Measurements from ENCODE around the gene IRF1.

DNA sequence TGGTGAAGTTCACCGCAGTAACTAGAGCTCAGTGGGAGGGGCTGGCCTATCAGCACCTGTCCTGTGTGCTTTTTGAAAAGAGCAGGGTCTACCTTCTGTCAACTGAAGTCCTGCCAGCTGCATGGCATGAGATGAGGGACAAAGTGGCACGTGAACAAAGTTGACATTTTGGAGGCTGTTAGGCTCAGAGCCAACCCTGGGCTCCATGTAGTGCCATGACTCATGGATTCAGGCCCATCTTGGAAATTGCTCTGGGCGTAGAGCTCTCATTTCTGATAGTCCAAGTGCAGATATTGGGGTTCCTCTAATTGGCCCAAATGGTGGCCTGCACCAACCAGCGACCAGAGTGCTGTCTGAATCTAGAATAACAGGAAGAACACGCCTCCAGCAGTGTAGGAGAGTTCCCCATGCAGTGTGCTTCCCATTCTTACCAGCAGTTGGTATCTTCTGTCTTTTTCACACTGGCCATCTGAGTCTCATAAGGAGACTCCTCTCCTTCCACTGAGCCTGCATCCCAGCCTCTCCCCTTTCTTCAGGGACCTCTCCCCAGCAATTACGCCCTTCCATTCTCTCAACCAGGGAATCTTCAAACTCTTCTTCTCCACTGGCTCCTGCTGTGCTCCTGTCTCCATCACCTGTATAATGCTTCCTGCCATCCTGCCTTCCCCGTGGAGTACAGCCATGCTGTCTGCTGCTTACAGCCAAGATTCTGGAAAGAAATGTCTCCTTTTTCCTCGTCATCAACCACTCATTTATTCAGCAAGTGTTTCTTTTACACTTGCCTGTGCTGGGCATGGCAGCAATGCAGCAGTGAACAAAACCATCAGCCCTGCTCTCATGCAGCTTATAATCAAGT is 30.4 kb downstream of the IRF1 start:
- TF ChIP-seq, protein P1, sequence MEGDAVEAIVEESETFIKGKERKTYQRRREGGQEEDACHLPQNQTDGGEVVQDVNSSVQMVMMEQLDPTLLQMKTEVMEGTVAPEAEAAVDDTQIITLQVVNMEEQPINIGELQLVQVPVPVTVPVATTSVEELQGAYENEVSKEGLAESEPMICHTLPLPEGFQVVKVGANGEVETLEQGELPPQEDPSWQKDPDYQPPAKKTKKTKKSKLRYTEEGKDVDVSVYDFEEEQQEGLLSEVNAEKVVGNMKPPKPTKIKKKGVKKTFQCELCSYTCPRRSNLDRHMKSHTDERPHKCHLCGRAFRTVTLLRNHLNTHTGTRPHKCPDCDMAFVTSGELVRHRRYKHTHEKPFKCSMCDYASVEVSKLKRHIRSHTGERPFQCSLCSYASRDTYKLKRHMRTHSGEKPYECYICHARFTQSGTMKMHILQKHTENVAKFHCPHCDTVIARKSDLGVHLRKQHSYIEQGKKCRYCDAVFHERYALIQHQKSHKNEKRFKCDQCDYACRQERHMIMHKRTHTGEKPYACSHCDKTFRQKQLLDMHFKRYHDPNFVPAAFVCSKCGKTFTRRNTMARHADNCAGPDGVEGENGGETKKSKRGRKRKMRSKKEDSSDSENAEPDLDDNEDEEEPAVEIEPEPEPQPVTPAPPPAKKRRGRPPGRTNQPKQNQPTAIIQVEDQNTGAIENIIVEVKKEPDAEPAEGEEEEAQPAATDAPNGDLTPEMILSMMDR (IDR thresholded peaks at IDR 0.05) = no peak
- no peak for TF ChIP-seq POLR2A (IDR thresholded peaks at IDR 0.05)
- no peak for TF ChIP-seq POLR2AphosphoS5 (IDR thresholded peaks at IDR 0.05)

Data from prostate gland (tissue), 2 donors.